ENCODE measurements around the gene ARAF.

ARAF gene

GRCh38 chrX:47564438-47565085 lies 3.6 kb downstream of the ARAF start:
- DNase-seq (ENCODE audit: low spot score), result no peak

- no peak for DNase-seq (ENCODE audit: low spot score)
Measured at GRCh38 chrX:47566841-47567240, 5.8 kb downstream of the ARAF start.

- peak; percentile 55 for DNase-seq (ENCODE audit: low spot score)
Measured at GRCh38 chrX:47568656-47569295, 7.8 kb downstream of the ARAF start.

GRCh38 chrX:47570794-47571193 lies 9.8 kb downstream of the ARAF start:
- no peak for DNase-seq (ENCODE audit: low spot score)

- DNase-seq (ENCODE audit: low spot score), result no peak
Measured at GRCh38 chrX:47571215-47571614, 10.2 kb downstream of the ARAF start.

GRCh38 chrX:47571896-47572295 lies 10.9 kb downstream of the ARAF start:
- no peak for DNase-seq (ENCODE audit: low spot score)

GRCh38 chrX:47572773-47573340 lies 11.9 kb downstream of the ARAF start:
- no peak for DNase-seq (ENCODE audit: low spot score)

GRCh38 chrX:47573341-47574075 lies 12.5 kb downstream of the ARAF start:
- no peak for DNase-seq (ENCODE audit: low spot score)

GRCh38 chrX:47574076-47574546 lies 13.1 kb downstream of the ARAF start:
- DNase-seq (ENCODE audit: low spot score), result no peak

- DNase-seq (ENCODE audit: low spot score), result no peak
Measured at GRCh38 chrX:47574547-47575301, 13.7 kb downstream of the ARAF start.

GRCh38 chrX:47576021-47576898 lies 15.3 kb downstream of the ARAF start:
- no peak for DNase-seq (ENCODE audit: low spot score)

- DNase-seq (ENCODE audit: low spot score), result no peak
Measured at GRCh38 chrX:47577424-47577823, 16.4 kb downstream of the ARAF start.

- no peak for DNase-seq (ENCODE audit: low spot score)
Measured at GRCh38 chrX:47577901-47578300, 16.9 kb downstream of the ARAF start.

- DNase-seq (ENCODE audit: low spot score), result no peak
Measured at GRCh38 chrX:47578692-47579091, 17.7 kb downstream of the ARAF start.

- no peak for DNase-seq (ENCODE audit: low spot score)
Measured at GRCh38 chrX:47579537-47579936, 18.5 kb downstream of the ARAF start.

- no peak for DNase-seq (ENCODE audit: low spot score)
Measured at GRCh38 chrX:47581731-47582647, 21.0 kb downstream of the ARAF start, which contains the start of gene TIMP1. TIMP1 (plus strand) TSS chrX:47582436; CDS start chrX:47583416, 980 bp downstream.

GRCh38 chrX:47583240-47583861 lies 22.3 kb downstream of the ARAF start:
- no peak for DNase-seq (ENCODE audit: low spot score)

GRCh38 chrX:47584714-47585113 lies 23.7 kb downstream of the ARAF start:
- no peak for DNase-seq (ENCODE audit: low spot score)

GRCh38 chrX:47585273-47585672 lies 24.3 kb downstream of the ARAF start:
- no peak for DNase-seq (ENCODE audit: low spot score)
